A549 (cell line): ENCODE measurements around the gene PPM1G.

Source experiments
- CEBPB ChIP-seq, 2 experiments: fragments of >200 bp in 1 of 2; sonication (Bioruptor Twin) in 1 of 2; formaldehyde crosslinking in 1 of 2; IDR thresholded peaks; 2 replicates each; pipeline ENCODE4 v1.6.1; 2012 to 2016
- JUN ChIP-seq, 2 experiments: fragments of >200 bp; sonication (Bioruptor Twin); formaldehyde crosslinking; IDR thresholded peaks; 2 replicates in 1 of 2; 3 replicates in 1 of 2; pipeline ENCODE4 v1.6.1; 2016 to 2017
- JUNB ChIP-seq: fragments of >200 bp; sonication (Bioruptor Twin); formaldehyde crosslinking; IDR thresholded peaks from 2 replicates; pipeline ENCODE4 v1.6.1; 2016
- MAZ ChIP-seq: fragments of 150-350 bp; IDR thresholded peaks from 2 replicates; pipeline ENCODE4 v1.6.1; 2014; ENCODE audit warnings: antibody characterized with exemption, low read depth, low read length, borderline replicate concordance
- POLR2A ChIP-seq: IDR thresholded peaks from 2 replicates; pipeline ENCODE4 v1.6.1; 2012; ENCODE audit warnings: mild to moderate bottlenecking, low read length
- SMC3 ChIP-seq: fragments of >200 bp; sonication (Bioruptor Twin); formaldehyde crosslinking; IDR thresholded peaks from 3 replicates; pipeline ENCODE4 v1.6.1; 2018; ENCODE audit warnings: inconsistent platforms
- TP53 ChIP-seq: fragments of 250-450 bp; sonication (Bioruptor Pico); IDR thresholded peaks from 2 replicates; pipeline ENCODE4 v1.5.0; 2021; ENCODE audit warnings: mild to moderate bottlenecking, moderate library complexity
- ZSCAN20 ChIP-seq: fragments of 250-450 bp; sonication (Bioruptor Pico); IDR thresholded peaks from 2 replicates; pipeline ENCODE4 v1.8.0; 2022; ENCODE audit warnings: mild to moderate bottlenecking, moderate library complexity
- TF ChIP-seq, protein P1 (sequence below): fragments of >200 bp; sonication (Bioruptor Twin); formaldehyde crosslinking; IDR thresholded peaks from 3 replicates; pipeline ENCODE4 v1.5.1; 2016
- TF ChIP-seq, protein P2 (sequence below): fragments of 200-600 bp; sonication (generic); IDR thresholded peaks from 2 replicates; pipeline ENCODE4 v1.6.1; 2016; ENCODE audit warnings: antibody characterized with exemption, mild to moderate bottlenecking, moderate library complexity
- TF ChIP-seq, protein P3 (sequence below): IDR thresholded peaks from 2 replicates; pipeline ENCODE4 v1.6.1; 2012

DNA sequence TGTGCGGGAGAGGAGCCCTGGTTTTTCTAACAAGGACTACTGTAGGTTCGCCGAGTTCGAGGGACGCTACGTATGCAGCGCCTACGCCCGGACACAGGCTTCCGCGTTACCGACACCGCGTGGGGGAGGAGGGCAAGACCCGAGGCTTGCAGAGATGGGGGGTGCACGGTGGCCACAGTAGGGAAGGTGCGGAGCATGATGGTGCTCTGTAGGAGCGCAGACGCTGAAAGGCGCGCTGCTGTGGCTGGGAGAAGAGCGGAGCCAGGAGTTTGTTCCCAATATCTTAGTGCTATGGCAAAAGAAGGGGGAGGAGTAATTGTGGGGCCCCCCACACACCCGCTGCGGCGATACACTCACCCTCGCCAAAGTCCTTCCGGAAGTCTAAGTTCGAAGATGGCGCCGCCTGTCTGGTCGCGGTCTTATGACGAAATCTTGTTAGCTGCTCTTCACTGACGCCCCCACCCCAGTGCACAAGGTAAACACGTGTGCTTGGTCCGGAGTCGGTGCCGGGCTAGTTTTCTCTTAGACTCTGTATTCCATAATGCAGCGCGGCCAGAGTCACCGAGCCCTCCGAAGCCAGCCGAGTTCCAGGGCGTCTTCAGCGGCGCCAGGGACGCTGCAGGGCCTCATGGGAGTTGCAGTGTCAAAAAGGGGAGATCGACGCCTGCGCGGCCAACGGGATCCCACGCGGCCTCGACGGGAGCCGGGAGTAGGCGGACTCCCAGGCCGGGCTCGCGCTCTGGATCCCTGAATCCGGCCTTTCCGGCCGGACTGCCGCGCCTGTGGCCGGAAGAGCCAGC, 52.8 kb downstream of the PPM1G start, which contains the start of gene GTF3C2:
- TF ChIP-seq TP53 (CRISPR knock-in tag) (0 out of 2 replicates have a peak, but pooled peaks have one; percentile 75), JUNB (no peak), SMC3 (no peak), ZSCAN20 (CRISPR knock-in tag) (no peak), POLR2A (peak; percentile 50), CEBPB (IDR thresholded peaks at IDR 0.05) (no peak; a peak in 1 of 4 replicates), JUN (IDR thresholded peaks at IDR 0.05) (peak; percentile 86 to 90; a peak in 4 of 5 replicates), MAZ (peak; percentile 90; the same call in 1 of the 2 replicates)
- TF ChIP-seq, protein P1, sequence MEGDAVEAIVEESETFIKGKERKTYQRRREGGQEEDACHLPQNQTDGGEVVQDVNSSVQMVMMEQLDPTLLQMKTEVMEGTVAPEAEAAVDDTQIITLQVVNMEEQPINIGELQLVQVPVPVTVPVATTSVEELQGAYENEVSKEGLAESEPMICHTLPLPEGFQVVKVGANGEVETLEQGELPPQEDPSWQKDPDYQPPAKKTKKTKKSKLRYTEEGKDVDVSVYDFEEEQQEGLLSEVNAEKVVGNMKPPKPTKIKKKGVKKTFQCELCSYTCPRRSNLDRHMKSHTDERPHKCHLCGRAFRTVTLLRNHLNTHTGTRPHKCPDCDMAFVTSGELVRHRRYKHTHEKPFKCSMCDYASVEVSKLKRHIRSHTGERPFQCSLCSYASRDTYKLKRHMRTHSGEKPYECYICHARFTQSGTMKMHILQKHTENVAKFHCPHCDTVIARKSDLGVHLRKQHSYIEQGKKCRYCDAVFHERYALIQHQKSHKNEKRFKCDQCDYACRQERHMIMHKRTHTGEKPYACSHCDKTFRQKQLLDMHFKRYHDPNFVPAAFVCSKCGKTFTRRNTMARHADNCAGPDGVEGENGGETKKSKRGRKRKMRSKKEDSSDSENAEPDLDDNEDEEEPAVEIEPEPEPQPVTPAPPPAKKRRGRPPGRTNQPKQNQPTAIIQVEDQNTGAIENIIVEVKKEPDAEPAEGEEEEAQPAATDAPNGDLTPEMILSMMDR, result no peak
- TF ChIP-seq, protein P2, sequence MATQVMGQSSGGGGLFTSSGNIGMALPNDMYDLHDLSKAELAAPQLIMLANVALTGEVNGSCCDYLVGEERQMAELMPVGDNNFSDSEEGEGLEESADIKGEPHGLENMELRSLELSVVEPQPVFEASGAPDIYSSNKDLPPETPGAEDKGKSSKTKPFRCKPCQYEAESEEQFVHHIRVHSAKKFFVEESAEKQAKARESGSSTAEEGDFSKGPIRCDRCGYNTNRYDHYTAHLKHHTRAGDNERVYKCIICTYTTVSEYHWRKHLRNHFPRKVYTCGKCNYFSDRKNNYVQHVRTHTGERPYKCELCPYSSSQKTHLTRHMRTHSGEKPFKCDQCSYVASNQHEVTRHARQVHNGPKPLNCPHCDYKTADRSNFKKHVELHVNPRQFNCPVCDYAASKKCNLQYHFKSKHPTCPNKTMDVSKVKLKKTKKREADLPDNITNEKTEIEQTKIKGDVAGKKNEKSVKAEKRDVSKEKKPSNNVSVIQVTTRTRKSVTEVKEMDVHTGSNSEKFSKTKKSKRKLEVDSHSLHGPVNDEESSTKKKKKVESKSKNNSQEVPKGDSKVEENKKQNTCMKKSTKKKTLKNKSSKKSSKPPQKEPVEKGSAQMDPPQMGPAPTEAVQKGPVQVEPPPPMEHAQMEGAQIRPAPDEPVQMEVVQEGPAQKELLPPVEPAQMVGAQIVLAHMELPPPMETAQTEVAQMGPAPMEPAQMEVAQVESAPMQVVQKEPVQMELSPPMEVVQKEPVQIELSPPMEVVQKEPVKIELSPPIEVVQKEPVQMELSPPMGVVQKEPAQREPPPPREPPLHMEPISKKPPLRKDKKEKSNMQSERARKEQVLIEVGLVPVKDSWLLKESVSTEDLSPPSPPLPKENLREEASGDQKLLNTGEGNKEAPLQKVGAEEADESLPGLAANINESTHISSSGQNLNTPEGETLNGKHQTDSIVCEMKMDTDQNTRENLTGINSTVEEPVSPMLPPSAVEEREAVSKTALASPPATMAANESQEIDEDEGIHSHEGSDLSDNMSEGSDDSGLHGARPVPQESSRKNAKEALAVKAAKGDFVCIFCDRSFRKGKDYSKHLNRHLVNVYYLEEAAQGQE, result peak; percentile 76
- TF ChIP-seq, protein P3, sequence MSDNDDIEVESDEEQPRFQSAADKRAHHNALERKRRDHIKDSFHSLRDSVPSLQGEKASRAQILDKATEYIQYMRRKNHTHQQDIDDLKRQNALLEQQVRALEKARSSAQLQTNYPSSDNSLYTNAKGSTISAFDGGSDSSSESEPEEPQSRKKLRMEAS, result peak; percentile 98
